ENCODE results near the gene TMEM263. TPM values are rescaled to one million over a fixed set of nuclear protein-coding genes. Genes with fewer than 3 reads are reported as not detected.

The TMEM263 gene
- total RNA-seq, 1 donor from 2014 or later = 160 TPM

GRCh38 chr12:107011519-107011918, 55.8 kb downstream of the TMEM263 start:
- Histone ChIP-seq H2AFZ (ENCODE audit: low read depth, low read length) (no peak overlapping the region), H3K27me3 (ENCODE audit: insufficient read depth, low read length) (no peaks in the 10 kb centered on the region), H3K27ac (ENCODE audit: low read depth, low read length) (no peak overlapping the region), H4K20me1 (ENCODE audit: insufficient read depth, low read length) (no peaks in the 10 kb centered on the region), H3K9me3 (ENCODE audit: insufficient read depth, low read depth, low read length) (no peaks in the 10 kb centered on the region), H3K36me3 (ENCODE audit: insufficient read depth, low read length) (no peaks in the 10 kb centered on the region), H3K4me2 (ENCODE audit: low read length) (no peak overlapping the region), H3K4me1 (ENCODE audit: insufficient read depth, low read length) (no peaks in the 10 kb centered on the region), H3K9ac (ENCODE audit: low read length) (no peak overlapping the region), H3K79me2 (ENCODE audit: insufficient read depth, low read length) (no peaks in the 10 kb centered on the region), H3K4me3 (ENCODE audit: insufficient read depth, low read depth, low read length) (no peak overlapping the region)
- H3K9me3 Mint-ChIP-seq (ENCODE audit: unreplicated experiment) = no peaks in the 10 kb centered on the region
- no peak overlapping the region for H3K27ac Mint-ChIP-seq (ENCODE audit: unreplicated experiment)
- no peaks in the 10 kb centered on the region for H3K4me1 Mint-ChIP-seq (ENCODE audit: low read depth, unreplicated experiment)
- no peak for FAIRE-seq
- H3K4me3 Mint-ChIP-seq (ENCODE audit: unreplicated experiment) = no peak overlapping the region
- H3K27me3 Mint-ChIP-seq (ENCODE audit: low read depth, unreplicated experiment) = no peaks in the 10 kb centered on the region
- peaks cover 3% of the 10 kb centered on the region for H3K36me3 Mint-ChIP-seq (ENCODE audit: low read depth, unreplicated experiment)
- no peak for DNase-seq (ENCODE audit: low read depth)
- no peak for TF ChIP-seq EZH2 (IDR thresholded peaks at IDR 0.05; ENCODE audit: insufficient read depth, low read length)
- no peak for TF ChIP-seq CTCF (IDR thresholded peaks at IDR 0.05; ENCODE audit: insufficient read depth, low read depth, low read length)

GRCh38 chr12:107012736-107013425, 57.2 kb downstream of the TMEM263 start:
- Histone ChIP-seq H2AFZ (ENCODE audit: low read depth, low read length) (no peak overlapping the region), H3K27me3 (ENCODE audit: insufficient read depth, low read length) (no peaks in the 10 kb centered on the region), H3K36me3 (ENCODE audit: insufficient read depth, low read length) (no peaks in the 10 kb centered on the region), H3K4me3 (ENCODE audit: insufficient read depth, low read depth, low read length) (no peak overlapping the region), H3K9ac (ENCODE audit: low read length) (no peak overlapping the region), H3K4me2 (ENCODE audit: low read length) (no peak overlapping the region), H3K79me2 (ENCODE audit: insufficient read depth, low read length) (no peaks in the 10 kb centered on the region), H3K9me3 (ENCODE audit: insufficient read depth, low read depth, low read length) (no peaks in the 10 kb centered on the region), H3K4me1 (ENCODE audit: insufficient read depth, low read length) (no peaks in the 10 kb centered on the region), H4K20me1 (ENCODE audit: insufficient read depth, low read length) (no peaks in the 10 kb centered on the region), H3K27ac (ENCODE audit: low read depth, low read length) (no peak overlapping the region)
- peaks cover 8% of the 10 kb centered on the region for H3K36me3 Mint-ChIP-seq (ENCODE audit: low read depth, unreplicated experiment)
- DNase-seq (ENCODE audit: low read depth) = no peak
- H3K9me3 Mint-ChIP-seq (ENCODE audit: unreplicated experiment) = no peaks in the 10 kb centered on the region
- no peaks in the 10 kb centered on the region for H3K27me3 Mint-ChIP-seq (ENCODE audit: low read depth, unreplicated experiment)
- H3K27ac Mint-ChIP-seq (ENCODE audit: unreplicated experiment) = no peak overlapping the region
- TF ChIP-seq EZH2 (IDR thresholded peaks at IDR 0.05; ENCODE audit: insufficient read depth, low read length) (no peak), CTCF (IDR thresholded peaks at IDR 0.05; ENCODE audit: insufficient read depth, low read depth, low read length) (no peak)
- H3K4me1 Mint-ChIP-seq (ENCODE audit: low read depth, unreplicated experiment) = no peaks in the 10 kb centered on the region
- FAIRE-seq = no peak
- no peak overlapping the region for H3K4me3 Mint-ChIP-seq (ENCODE audit: unreplicated experiment)

GRCh38 chr12:107014055-107014454, 58.3 kb downstream of the TMEM263 start:
- H3K9me3 Mint-ChIP-seq (ENCODE audit: unreplicated experiment) = no peaks in the 10 kb centered on the region
- no peak overlapping the region for H3K27ac ChIP-seq (ENCODE audit: low read depth, low read length)
- DNase-seq (ENCODE audit: low read depth) = no peak
- H3K4me2 ChIP-seq (ENCODE audit: low read length) = no peak overlapping the region
- H3K9ac ChIP-seq (ENCODE audit: low read length) = no peak overlapping the region
- no peaks in the 10 kb centered on the region for H4K20me1 ChIP-seq (ENCODE audit: insufficient read depth, low read length)
- H3K36me3 ChIP-seq (ENCODE audit: insufficient read depth, low read length) = no peaks in the 10 kb centered on the region
- no peak for FAIRE-seq
- no peak overlapping the region for H3K4me3 Mint-ChIP-seq (ENCODE audit: unreplicated experiment)
- H3K4me1 Mint-ChIP-seq (ENCODE audit: low read depth, unreplicated experiment) = no peaks in the 10 kb centered on the region
- H3K27me3 ChIP-seq (ENCODE audit: insufficient read depth, low read length) = no peaks in the 10 kb centered on the region
- TF ChIP-seq EZH2 (IDR thresholded peaks at IDR 0.05; ENCODE audit: insufficient read depth, low read length) = no peak
- TF ChIP-seq CTCF (IDR thresholded peaks at IDR 0.05; ENCODE audit: insufficient read depth, low read depth, low read length) = no peak
- no peaks in the 10 kb centered on the region for H3K79me2 ChIP-seq (ENCODE audit: insufficient read depth, low read length)
- no peak overlapping the region for H3K27ac Mint-ChIP-seq (ENCODE audit: unreplicated experiment)
- H3K4me3 ChIP-seq (ENCODE audit: insufficient read depth, low read depth, low read length) = no peak overlapping the region
- no peaks in the 10 kb centered on the region for H3K27me3 Mint-ChIP-seq (ENCODE audit: low read depth, unreplicated experiment)
- H3K4me1 ChIP-seq (ENCODE audit: insufficient read depth, low read length) = no peaks in the 10 kb centered on the region
- no peaks in the 10 kb centered on the region for H3K9me3 ChIP-seq (ENCODE audit: insufficient read depth, low read depth, low read length)
- no peak overlapping the region for H2AFZ ChIP-seq (ENCODE audit: low read depth, low read length)
- H3K36me3 Mint-ChIP-seq (ENCODE audit: low read depth, unreplicated experiment) = peaks cover 8% of the 10 kb centered on the region
